Suprapubic skin (tissue), 3 donors: Measurements from ENCODE around the gene FOXB2.
"Not testable (repeated sequence)": the region's sequence is repeated elsewhere in the genome, so short reads cannot be mapped to it uniquely, and the experiment has no call there.

ENCODE experiments used
- POLR2AphosphoS5 ChIP-seq, 3 donors: sonication (generic); formaldehyde crosslinking; IDR thresholded peaks; one replicate each; pipeline ENCODE4 v1.6.1; 2017; ENCODE audit warnings: antibody characterized with exemption in 3 of 3
- TF ChIP-seq, protein P1 (sequence below), 2 donors: fragments of 200-600 bp in 1 of 2; fragments of 450-650 bp in 1 of 2; sonication (generic) in 1 of 2; IDR thresholded peaks; one replicate each; pipeline ENCODE4 v1.5.1; 2016 to 2019; ENCODE audit warnings: antibody characterized with exemption in 2 of 2, mild to moderate bottlenecking in 1 of 2, moderate library complexity in 1 of 2

DNA sequence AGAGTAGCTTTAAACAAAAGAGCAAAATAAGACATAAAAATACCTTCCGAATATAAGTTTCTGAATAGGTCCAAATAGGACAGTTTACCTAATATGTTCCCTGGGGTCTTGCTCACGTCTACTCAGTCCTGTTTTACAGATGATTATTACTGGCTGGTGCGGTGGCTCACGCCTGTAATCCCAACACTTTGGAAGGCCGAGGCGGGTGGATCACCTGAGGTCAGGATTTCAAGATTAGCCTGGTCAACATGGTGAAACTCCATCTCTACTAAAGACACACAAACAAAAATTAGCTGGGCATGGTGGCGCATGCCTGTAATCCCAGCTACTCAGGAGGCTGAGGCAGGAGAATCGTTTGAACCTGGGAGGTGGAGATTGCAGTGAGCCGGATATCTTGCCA, 40.6 kb upstream of the FOXB2 start:
- TF ChIP-seq, protein P1, sequence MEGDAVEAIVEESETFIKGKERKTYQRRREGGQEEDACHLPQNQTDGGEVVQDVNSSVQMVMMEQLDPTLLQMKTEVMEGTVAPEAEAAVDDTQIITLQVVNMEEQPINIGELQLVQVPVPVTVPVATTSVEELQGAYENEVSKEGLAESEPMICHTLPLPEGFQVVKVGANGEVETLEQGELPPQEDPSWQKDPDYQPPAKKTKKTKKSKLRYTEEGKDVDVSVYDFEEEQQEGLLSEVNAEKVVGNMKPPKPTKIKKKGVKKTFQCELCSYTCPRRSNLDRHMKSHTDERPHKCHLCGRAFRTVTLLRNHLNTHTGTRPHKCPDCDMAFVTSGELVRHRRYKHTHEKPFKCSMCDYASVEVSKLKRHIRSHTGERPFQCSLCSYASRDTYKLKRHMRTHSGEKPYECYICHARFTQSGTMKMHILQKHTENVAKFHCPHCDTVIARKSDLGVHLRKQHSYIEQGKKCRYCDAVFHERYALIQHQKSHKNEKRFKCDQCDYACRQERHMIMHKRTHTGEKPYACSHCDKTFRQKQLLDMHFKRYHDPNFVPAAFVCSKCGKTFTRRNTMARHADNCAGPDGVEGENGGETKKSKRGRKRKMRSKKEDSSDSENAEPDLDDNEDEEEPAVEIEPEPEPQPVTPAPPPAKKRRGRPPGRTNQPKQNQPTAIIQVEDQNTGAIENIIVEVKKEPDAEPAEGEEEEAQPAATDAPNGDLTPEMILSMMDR (IDR thresholded peaks at IDR 0.05) = not testable (repeated sequence)
- TF ChIP-seq POLR2AphosphoS5 (IDR thresholded peaks at IDR 0.05) = not testable (repeated sequence)
